GM12873 (cell line): Measurements from ENCODE around the gene PTCRA.

Experiments
- CTCF ChIP-seq: IDR thresholded peaks from 2 replicates; pipeline ENCODE4 v1.5.1; 2012; ENCODE audit warnings: low read depth, mild to moderate bottlenecking, moderate library complexity, low read length, control low read depth; ENCODE audit not compliant: insufficient read depth; ENCODE audit errors: missing control alignments

Gene PTCRA

DNA sequence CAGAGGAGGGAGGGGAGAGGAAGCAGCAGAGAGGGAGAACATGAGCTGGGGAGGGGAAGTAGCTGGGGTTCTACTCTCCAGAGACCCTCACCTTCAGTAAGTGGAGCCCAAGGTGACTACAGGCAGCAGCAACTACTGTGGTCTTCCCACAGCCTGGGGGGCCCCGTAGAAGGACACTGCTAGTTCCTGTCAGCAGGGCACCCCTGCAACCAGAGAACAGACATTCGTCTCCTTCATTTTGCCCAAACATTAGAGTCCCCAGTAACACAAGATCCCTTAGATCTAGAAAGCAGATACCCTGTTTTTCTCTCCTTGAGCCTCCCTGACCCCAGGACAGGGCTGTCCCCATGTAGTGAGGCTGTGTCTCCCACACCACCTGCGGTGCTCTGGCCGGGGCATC is 52.9 kb downstream of the PTCRA start:
- TF ChIP-seq CTCF: no peak

DNA sequence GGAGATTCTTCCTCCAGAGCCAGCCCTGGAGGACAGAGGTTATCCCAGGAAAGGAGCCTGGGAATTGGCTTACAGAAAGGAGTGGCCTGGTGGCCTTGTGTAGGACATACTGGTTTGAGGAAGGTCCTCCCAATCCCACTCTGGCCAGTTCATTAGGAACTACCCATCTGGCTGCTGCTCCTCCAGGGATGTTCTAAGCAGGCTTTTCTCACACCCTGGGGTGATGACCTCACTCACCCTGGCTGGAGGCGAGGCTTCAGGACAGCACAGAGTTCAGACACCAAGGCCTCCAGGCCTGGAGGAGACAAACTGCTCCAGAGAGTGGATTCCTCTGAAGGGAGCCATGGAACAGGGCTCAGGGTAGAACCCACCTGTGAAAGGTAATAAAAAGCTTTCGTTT is 53.6 kb downstream of the PTCRA start:
- no peak for TF ChIP-seq CTCF

- no peak for TF ChIP-seq CTCF
These were observed 54.1 kb downstream of the PTCRA start for GRCh38 chr6:42969934-42970333.

GRCh38 chr6:42970871-42971612 is 55.2 kb downstream of the PTCRA start:
- no peak for TF ChIP-seq CTCF

DNA sequence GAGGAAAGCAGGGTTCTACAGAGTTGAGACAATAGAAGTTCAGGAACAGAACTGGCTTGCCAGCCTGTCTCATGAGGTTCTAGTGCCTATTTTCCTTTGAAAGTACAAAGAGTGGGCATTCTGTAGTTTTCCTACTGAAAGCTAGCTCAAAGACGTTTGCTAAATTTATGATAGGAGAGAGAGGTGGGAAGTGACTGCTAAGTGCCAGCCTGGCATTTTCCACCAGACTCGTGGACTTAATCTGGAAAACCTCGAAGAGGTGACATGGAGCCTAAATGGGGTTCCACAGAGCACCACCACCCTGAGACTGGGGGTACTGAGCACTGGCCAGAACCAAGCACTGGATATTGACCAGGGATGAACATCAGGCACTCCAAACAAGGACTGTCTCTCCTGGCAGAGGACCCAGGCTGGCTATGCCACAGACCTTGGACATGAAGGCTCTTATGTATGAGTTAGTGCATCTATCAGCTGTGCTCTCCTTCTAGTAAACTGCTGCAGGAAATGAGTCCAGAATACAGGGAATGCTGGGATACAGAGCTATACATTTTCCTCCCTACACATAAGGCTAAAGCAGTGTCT is 56.0 kb downstream of the PTCRA start:
- TF ChIP-seq CTCF: no peak

DNA sequence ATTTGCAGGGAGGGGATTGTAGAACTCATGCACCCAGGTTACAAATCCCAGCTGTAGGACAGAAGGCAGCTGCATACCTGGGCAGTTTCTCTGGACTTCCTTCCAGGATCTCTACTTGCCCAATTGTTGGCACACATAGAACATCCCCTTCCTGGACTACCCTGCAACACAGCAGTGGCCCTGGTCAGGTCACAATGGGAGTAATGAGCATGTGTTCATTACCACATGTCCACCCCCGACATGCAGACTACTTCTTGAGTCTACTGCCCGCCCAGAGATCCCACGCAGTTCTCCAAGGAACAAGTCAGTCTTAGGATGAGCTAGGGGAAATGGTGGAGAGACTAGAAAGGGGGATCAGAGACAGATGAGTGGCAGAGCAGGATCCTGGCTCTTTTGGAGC is 58.1 kb downstream of the PTCRA start:
- TF ChIP-seq CTCF: no peak

GRCh38 chr6:42974919-42975505 is 59.2 kb downstream of the PTCRA start:
- TF ChIP-seq CTCF: no peak
